ENCODE results near the gene SURF1. TPM values are rescaled to one million over a fixed set of nuclear protein-coding genes. Genes with fewer than 3 reads are reported as not detected.
"Not testable (repeated sequence)": the region's sequence is repeated elsewhere in the genome, so short reads cannot be mapped to it uniquely, and the experiment has no call there.

SURF1 gene
- total RNA-seq, 4 donors from 2014 or later: 13.0 to 34.7 (median 24.4) TPM

DNA sequence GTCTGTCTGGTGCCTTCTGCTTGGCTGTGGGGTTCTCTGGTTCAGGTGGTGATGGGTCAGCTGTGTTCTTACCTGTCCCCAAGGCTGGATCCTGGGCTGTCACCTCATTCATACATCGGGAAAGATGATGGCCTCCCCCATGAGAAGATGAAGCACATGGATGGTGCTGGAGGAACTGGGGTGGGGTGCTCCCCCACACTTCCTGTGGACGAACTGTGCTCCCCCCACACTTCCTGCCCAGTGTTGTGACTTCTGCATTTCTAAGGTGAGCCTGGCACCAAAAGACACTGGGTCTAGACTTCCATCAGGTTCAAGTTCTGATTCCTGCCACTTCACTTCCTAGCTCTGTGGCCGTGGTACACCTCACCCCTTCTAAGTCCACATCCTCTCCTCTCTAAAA lies 16.0 kb downstream of the SURF1 start:
- Histone ChIP-seq H3K27ac (no peak overlapping the region), H3K4me3 (no peak overlapping the region), H3K9me3 (no peaks in the 10 kb centered on the region), H3K36me3 (no peaks in the 10 kb centered on the region), H3K27me3 (no peaks in the 10 kb centered on the region), H3K4me1 (peaks cover 0 to 6% of the 10 kb centered on the region in 2 donors)
- TF ChIP-seq, protein P1, sequence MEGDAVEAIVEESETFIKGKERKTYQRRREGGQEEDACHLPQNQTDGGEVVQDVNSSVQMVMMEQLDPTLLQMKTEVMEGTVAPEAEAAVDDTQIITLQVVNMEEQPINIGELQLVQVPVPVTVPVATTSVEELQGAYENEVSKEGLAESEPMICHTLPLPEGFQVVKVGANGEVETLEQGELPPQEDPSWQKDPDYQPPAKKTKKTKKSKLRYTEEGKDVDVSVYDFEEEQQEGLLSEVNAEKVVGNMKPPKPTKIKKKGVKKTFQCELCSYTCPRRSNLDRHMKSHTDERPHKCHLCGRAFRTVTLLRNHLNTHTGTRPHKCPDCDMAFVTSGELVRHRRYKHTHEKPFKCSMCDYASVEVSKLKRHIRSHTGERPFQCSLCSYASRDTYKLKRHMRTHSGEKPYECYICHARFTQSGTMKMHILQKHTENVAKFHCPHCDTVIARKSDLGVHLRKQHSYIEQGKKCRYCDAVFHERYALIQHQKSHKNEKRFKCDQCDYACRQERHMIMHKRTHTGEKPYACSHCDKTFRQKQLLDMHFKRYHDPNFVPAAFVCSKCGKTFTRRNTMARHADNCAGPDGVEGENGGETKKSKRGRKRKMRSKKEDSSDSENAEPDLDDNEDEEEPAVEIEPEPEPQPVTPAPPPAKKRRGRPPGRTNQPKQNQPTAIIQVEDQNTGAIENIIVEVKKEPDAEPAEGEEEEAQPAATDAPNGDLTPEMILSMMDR (IDR thresholded peaks at IDR 0.05): no peak
- no peak for TF ChIP-seq POLR2A (IDR thresholded peaks at IDR 0.05)
- DNase-seq: no peak
- intact Hi-C loops (cut with DNase I; ENCODE audit: low total_unique reads): no loop called here

GRCh38 chr9:133339641-133340040 lies 16.6 kb downstream of the SURF1 start:
- TF ChIP-seq POLR2A (IDR thresholded peaks at IDR 0.05): no peak
- TF ChIP-seq, protein P1 (IDR thresholded peaks at IDR 0.05): no peak
- H3K4me1 ChIP-seq: peaks cover 3 to 12% of the 10 kb centered on the region in 2 donors
- no peak for DNase-seq
- H3K27ac ChIP-seq: no peak overlapping the region
- no peaks in the 10 kb centered on the region for H3K36me3 ChIP-seq
- H3K9me3 ChIP-seq: no peaks in the 10 kb centered on the region
- intact Hi-C loops (cut with DNase I; ENCODE audit: low total_unique reads): no loop called here
- no peaks in the 10 kb centered on the region for H3K27me3 ChIP-seq
- H3K4me3 ChIP-seq: no peak overlapping the region

DNA sequence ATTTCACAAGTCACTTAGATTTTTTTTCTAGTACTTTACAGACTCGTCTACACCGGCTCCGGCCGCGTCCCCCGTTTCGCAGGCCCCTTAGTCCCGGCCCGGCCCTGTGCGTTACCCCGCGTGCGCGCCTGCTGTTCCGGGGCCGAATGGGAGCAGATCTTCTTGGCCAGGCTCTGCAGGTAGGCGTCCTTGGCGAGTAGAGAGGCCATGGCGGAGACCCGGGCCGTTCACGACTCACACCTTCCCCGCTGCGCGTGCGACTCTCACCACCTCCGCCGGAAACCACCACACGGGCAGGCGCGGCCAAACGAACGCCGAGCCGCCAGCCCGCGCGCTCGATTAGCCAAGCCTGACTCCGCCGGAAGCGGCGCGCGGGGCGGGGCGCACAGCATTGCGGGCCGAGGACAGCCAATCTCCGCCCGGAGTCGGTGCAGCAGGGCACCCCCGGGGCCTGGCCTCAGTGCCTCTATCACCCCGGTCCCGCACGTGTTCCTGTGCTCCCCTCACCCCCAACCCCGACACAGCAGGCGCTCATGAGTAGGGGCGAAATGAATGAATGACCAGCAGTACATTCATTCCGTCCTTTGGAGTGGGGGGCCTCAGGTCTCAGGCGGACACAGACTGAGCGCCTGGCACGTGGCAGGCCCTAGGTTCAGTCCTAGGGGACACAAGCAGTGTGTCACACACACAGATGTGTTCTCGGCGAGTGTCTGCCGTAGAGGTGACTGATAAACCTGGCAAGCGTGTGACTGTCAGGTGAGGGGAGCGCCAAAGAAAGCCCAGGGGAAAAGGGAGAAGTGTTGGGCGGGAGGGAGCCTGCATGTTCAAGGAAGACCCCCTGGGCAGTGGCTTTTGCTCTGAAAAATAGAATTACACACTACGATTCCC lies 20.1 kb downstream of the SURF1 start, which contains the start of gene SURF6:
SURF6 (minus strand) TSS at position 265 of the 888 bp plus-strand sequence; CDS start at position 209, 56 bp downstream.
- TF ChIP-seq POLR2A (IDR thresholded peaks at IDR 0.05): peak; percentile 48 to 51
- TF ChIP-seq, protein P1 (IDR thresholded peaks at IDR 0.05): peak in 2 of 4 experiments; percentile 19 to 53
- no peaks in the 10 kb centered on the region for H3K36me3 ChIP-seq
- intact Hi-C loops (cut with DNase I; ENCODE audit: low total_unique reads): no loop called here

GRCh38 chr9:133334888-133335287 lies 21.4 kb downstream of the SURF1 start:
- not testable (repeated sequence) for H3K36me3 ChIP-seq, H3K27ac ChIP-seq
- H3K4me3 ChIP-seq: peak overlapping the region; percentile 89 to 93

More for the DNA sequence above, 20.1 kb downstream of the SURF1 start, which contains the start of gene SURF6:
- Histone ChIP-seq H3K27me3 (no peaks in the 10 kb centered on the region), H3K9me3 (no peaks in the 10 kb centered on the region), H3K27ac (peak within 1 kb of the TSS; percentile 60 to 69), H3K4me3 (peak within 1 kb of the TSS; percentile 89 to 93), H3K4me1 (peaks cover 7 to 16% of the 10 kb centered on the region in 2 donors)
- peak; percentile 78 to 86 for DNase-seq

GRCh38 chr9:133334161-133334560 lies 22.1 kb downstream of the SURF1 start:
- H3K9me3 ChIP-seq: no peaks in the 10 kb centered on the region
- peaks cover 7 to 16% of the 10 kb centered on the region in 2 donors for H3K4me1 ChIP-seq
- H3K4me3 ChIP-seq: no peak overlapping the region
- peak in 1 of 2 donors; percentile 6 for DNase-seq
- no peaks in the 10 kb centered on the region for H3K36me3 ChIP-seq
- TF ChIP-seq, protein P1 (IDR thresholded peaks at IDR 0.05): no peak
- no peak for TF ChIP-seq POLR2A (IDR thresholded peaks at IDR 0.05)
- no peak overlapping the region for H3K27ac ChIP-seq
- intact Hi-C loops (cut with DNase I; ENCODE audit: low total_unique reads): no loop called here
- H3K27me3 ChIP-seq: no peaks in the 10 kb centered on the region

More at GRCh38 chr9:133334888-133335287, 21.4 kb downstream of the SURF1 start:
- H3K9me3 ChIP-seq; H3K27me3 ChIP-seq; intact Hi-C loops (cut with DNase I; ENCODE audit: low total_unique reads): not testable (repeated sequence)
- DNase-seq: peak in 1 of 2 donors; percentile 9
- H3K4me1 ChIP-seq: peaks cover 7 to 16% of the 10 kb centered on the region in 2 donors
